DMS79 (cell line): ENCODE results near the gene CDH11.

Experiments used
- DNase-seq: peaks from one replicate; lab custom pipeline; 2025; lab: John Stamatoyannopoulos, UW

Gene CDH11

GRCh38 chr16:64907844-64908243, 214.0 kb downstream of the CDH11 start:
- no peak for DNase-seq

GRCh38 chr16:64903770-64904169, 218.1 kb downstream of the CDH11 start:
- no peak for DNase-seq

- no peak for DNase-seq
Observed at GRCh38 chr16:64900517-64900916, 221.3 kb downstream of the CDH11 start.

- no peak for DNase-seq
Observed at GRCh38 chr16:64900019-64900418, 221.8 kb downstream of the CDH11 start.

- DNase-seq, result no peak
Observed at GRCh38 chr16:64898159-64898558, 223.7 kb downstream of the CDH11 start.
